Mesenchymal stem cell (in vitro differentiated cells and primary cell): ENCODE results near the gene PDS5A.

Experiments used
- DNase-seq: peaks from one replicate; pipeline ENCODE4 v3.0.0-alpha.2; 2013
- H2AFZ ChIP-seq: one replicate; pipeline ENCODE4 v1.6.1; 2013; ENCODE audit warnings: low read depth, mild to moderate bottlenecking, control low read depth, inconsistent platforms, low read length, moderate library complexity
- H2AK5ac ChIP-seq: 2 replicates; pipeline ENCODE4 v1.6.1; 2013; ENCODE audit warnings: low read length, moderate library complexity, mild to moderate bottlenecking, inconsistent platforms; ENCODE audit not compliant: severe bottlenecking
- H2BK120ac ChIP-seq: one replicate; pipeline ENCODE4 v1.6.1; 2013; ENCODE audit warnings: low read depth, mild to moderate bottlenecking, inconsistent platforms, low read length, moderate library complexity
- H2BK12ac ChIP-seq, 2 experiments: one replicate each; pipeline ENCODE4 v1.6.1; 2013; ENCODE audit warnings: inconsistent platforms in 2 of 2, low read length in 2 of 2, mild to moderate bottlenecking in 2 of 2, moderate library complexity in 2 of 2, control low read depth in 1 of 2
- H2BK15ac ChIP-seq: one replicate; pipeline ENCODE4 v1.6.1; 2013; ENCODE audit warnings: mild to moderate bottlenecking, low read depth, inconsistent platforms; ENCODE audit not compliant: poor library complexity, severe bottlenecking
- H2BK5ac ChIP-seq: 2 replicates; pipeline ENCODE4 v1.6.1; 2013; ENCODE audit warnings: low read depth, mild to moderate bottlenecking, low read length, control low read depth, inconsistent platforms; ENCODE audit not compliant: poor library complexity, severe bottlenecking
- H3K14ac ChIP-seq, 2 experiments: one replicate each; pipeline ENCODE4 v1.6.1; 2013; ENCODE audit warnings: inconsistent platforms in 2 of 2, low read length in 2 of 2, control low read depth in 1 of 2, mild to moderate bottlenecking in 1 of 2, moderate library complexity in 1 of 2
- H3K18ac ChIP-seq, 2 experiments: one replicate each; pipeline ENCODE4 v1.6.1; 2013; ENCODE audit warnings: inconsistent platforms in 2 of 2, low read length in 2 of 2, control low read depth in 1 of 2, low read depth in 1 of 2, mild to moderate bottlenecking in 1 of 2
- H3K23ac ChIP-seq, 2 experiments: one replicate each; pipeline ENCODE4 v1.6.1; 2013; ENCODE audit warnings: inconsistent platforms in 2 of 2, low read length in 2 of 2, mild to moderate bottlenecking in 2 of 2, moderate library complexity in 2 of 2, control low read depth in 1 of 2
- H3K27ac ChIP-seq: 2 replicates; pipeline ENCODE4 v1.5.1; 2013; ENCODE audit warnings: mild to moderate bottlenecking, moderate library complexity, low read length, control low read depth, inconsistent platforms; ENCODE audit not compliant: poor library complexity, severe bottlenecking
- H3K27me3 ChIP-seq, 2 experiments: 2 replicates each; pipeline versions ENCODE4 v1.6.1 to v1.7.0; 2013; ENCODE audit warnings: low read length in 2 of 2, mild to moderate bottlenecking in 2 of 2, moderate library complexity in 2 of 2, control low read depth in 1 of 2, inconsistent platforms in 1 of 2; ENCODE audit not compliant: control insufficient read depth in 1 of 2, insufficient read depth in 1 of 2
- H3K36me3 ChIP-seq, 2 experiments: 2 replicates each; pipeline versions ENCODE4 v1.6.1 to v1.7.0; 2013; ENCODE audit warnings: low read length in 2 of 2, control low read depth in 1 of 2, inconsistent platforms in 1 of 2, low read depth in 1 of 2, mild to moderate bottlenecking in 1 of 2; ENCODE audit not compliant: insufficient read depth in 2 of 2, control insufficient read depth in 1 of 2
- H3K4ac ChIP-seq, 2 experiments: one replicate each; pipeline ENCODE4 v1.6.1; 2013; ENCODE audit warnings: inconsistent platforms in 2 of 2, low read length in 2 of 2, mild to moderate bottlenecking in 2 of 2, moderate library complexity in 2 of 2, control low read depth in 1 of 2, low read depth in 1 of 2
- H3K4me1 ChIP-seq: 2 replicates; pipeline ENCODE4 v1.6.1; 2013; ENCODE audit warnings: low read depth, low read length, control low read depth; ENCODE audit not compliant: control insufficient read depth, insufficient read depth
- H3K4me2 ChIP-seq: 2 replicates; pipeline ENCODE4 v1.6.1; 2013; ENCODE audit warnings: low read length, mild to moderate bottlenecking, inconsistent platforms; ENCODE audit not compliant: poor library complexity, severe bottlenecking
- H3K4me3 ChIP-seq, 2 experiments: 2 replicates each; pipeline versions ENCODE4 v1.5.1 to v1.7.0; 2013; ENCODE audit warnings: low read length in 2 of 2, mild to moderate bottlenecking in 2 of 2, control low read depth in 1 of 2, low read depth in 1 of 2; ENCODE audit not compliant: insufficient read depth in 1 of 2
- H3K79me1 ChIP-seq: replicated peaks from 2 replicates; pipeline ENCODE4 v1.6.1; 2013; ENCODE audit warnings: mild to moderate bottlenecking, control low read depth, low read length, inconsistent platforms; ENCODE audit not compliant: poor library complexity, severe bottlenecking
- H3K9ac ChIP-seq: 2 replicates; pipeline ENCODE4 v1.7.0; 2013; ENCODE audit warnings: mild to moderate bottlenecking, low read length, moderate library complexity
- H3K9me3 ChIP-seq: 2 replicates; pipeline ENCODE4 v1.7.0; 2013; ENCODE audit warnings: mild to moderate bottlenecking, low read length; ENCODE audit not compliant: control insufficient read depth
- H4K8ac ChIP-seq: one replicate; pipeline ENCODE4 v1.6.1; 2013; ENCODE audit warnings: inconsistent platforms, mild to moderate bottlenecking, low read length, moderate library complexity
- H4K91ac ChIP-seq: one replicate; pipeline ENCODE4 v1.6.1; 2013; ENCODE audit warnings: mild to moderate bottlenecking, low read length, inconsistent platforms
- WGBS: methylation state at CpG from one replicate; pipeline ENCODE4 v1.1.7; 2013; ENCODE audit warnings: mixed read lengths; 5-methylcytosine and 5-hydroxymethylcytosine counted together

Gene PDS5A

GRCh38 chr4:40016007-40016406 is 38.3 kb upstream of the PDS5A start:
- H3K9ac ChIP-seq = no peak overlapping the region
- no peak overlapping the region for H4K91ac ChIP-seq
- H3K27ac ChIP-seq = no peak overlapping the region
- no peak overlapping the region for H3K4ac ChIP-seq
- no peaks in the 10 kb centered on the region for H3K9me3 ChIP-seq
- H3K23ac ChIP-seq = no peak overlapping the region
- H3K36me3 ChIP-seq = no peaks in the 10 kb centered on the region
- H2BK15ac ChIP-seq = no peak overlapping the region
- H2BK12ac ChIP-seq = no peak overlapping the region
- H2BK120ac ChIP-seq = no peak overlapping the region
- no peak overlapping the region for H3K4me3 ChIP-seq
- H2AFZ ChIP-seq = no peak overlapping the region
- WGBS = 83% methylated on average over 1 of the region's 2 CpGs
- H3K18ac ChIP-seq = no peak overlapping the region
- no peak overlapping the region for H3K14ac ChIP-seq
- H3K79me1 ChIP-seq = no peaks in the 10 kb centered on the region
- DNase-seq = no peak
- H2AK5ac ChIP-seq = no peak overlapping the region
- no peak overlapping the region for H2BK5ac ChIP-seq
- H3K4me1 ChIP-seq = no peaks in the 10 kb centered on the region
- H3K4me2 ChIP-seq = no peak overlapping the region
- no peak overlapping the region for H4K8ac ChIP-seq
- no peaks in the 10 kb centered on the region for H3K27me3 ChIP-seq

- H3K79me1 ChIP-seq = no peaks in the 10 kb centered on the region
- no peak overlapping the region for H4K91ac ChIP-seq
- no peaks in the 10 kb centered on the region for H3K9me3 ChIP-seq
- peak; percentile 48 for DNase-seq
- H3K18ac ChIP-seq = no peak overlapping the region
- H3K36me3 ChIP-seq = no peaks in the 10 kb centered on the region
- WGBS = 67% methylated on average over 1 of the region's 1 CpG
- no peak overlapping the region for H2AK5ac ChIP-seq
- no peaks in the 10 kb centered on the region for H3K27me3 ChIP-seq
- H3K9ac ChIP-seq = no peak overlapping the region
- H3K27ac ChIP-seq = no peak overlapping the region
- no peak overlapping the region for H3K23ac ChIP-seq
- no peak overlapping the region for H2BK15ac ChIP-seq
- H2BK5ac ChIP-seq = no peak overlapping the region
- no peak overlapping the region for H2AFZ ChIP-seq
- peaks cover 2% of the 10 kb centered on the region for H3K4me1 ChIP-seq
- no peak overlapping the region for H2BK120ac ChIP-seq
- H3K4me3 ChIP-seq = no peak overlapping the region
- H3K14ac ChIP-seq = no peak overlapping the region
- H3K4me2 ChIP-seq = no peak overlapping the region
- H3K4ac ChIP-seq = no peak overlapping the region
- H4K8ac ChIP-seq = no peak overlapping the region
- H2BK12ac ChIP-seq = no peak overlapping the region
These were observed 26.3 kb upstream of the PDS5A start for GRCh38 chr4:40003986-40004385.

- H3K18ac ChIP-seq = no peak overlapping the region
- H3K9me3 ChIP-seq = no peaks in the 10 kb centered on the region
- H3K4ac ChIP-seq = no peak overlapping the region
- H3K9ac ChIP-seq = no peak overlapping the region
- no peak overlapping the region for H2BK12ac ChIP-seq
- no peak overlapping the region for H2BK120ac ChIP-seq
- no peak overlapping the region for H4K8ac ChIP-seq
- H3K23ac ChIP-seq = no peak overlapping the region
- H3K4me2 ChIP-seq = no peak overlapping the region
- 100% methylated on average over 1 of the region's 6 CpGs for WGBS
- H2AK5ac ChIP-seq = no peak overlapping the region
- H3K79me1 ChIP-seq = no peaks in the 10 kb centered on the region
- H3K4me3 ChIP-seq = no peak overlapping the region
- H3K14ac ChIP-seq = no peak overlapping the region
- no peaks in the 10 kb centered on the region for H3K27me3 ChIP-seq
- no peak overlapping the region for H4K91ac ChIP-seq
- H2BK5ac ChIP-seq = no peak overlapping the region
- no peak overlapping the region for H2AFZ ChIP-seq
- no peaks in the 10 kb centered on the region for H3K36me3 ChIP-seq
- H2BK15ac ChIP-seq = no peak overlapping the region
- no peak overlapping the region for H3K27ac ChIP-seq
- peaks cover 3% of the 10 kb centered on the region for H3K4me1 ChIP-seq
- no peak for DNase-seq
These were observed 23.0 kb upstream of the PDS5A start for GRCh38 chr4:40000711-40001110.

GRCh38 chr4:39998659-39999345 is 21.1 kb upstream of the PDS5A start:
- Histone ChIP-seq H3K36me3 (no peaks in the 10 kb centered on the region), H2AK5ac (no peak overlapping the region), H3K4me2 (no peak overlapping the region), H2BK5ac (no peak overlapping the region), H3K9me3 (no peaks in the 10 kb centered on the region), H2BK12ac (no peak overlapping the region), H3K27me3 (no peaks in the 10 kb centered on the region), H4K8ac (peak overlapping the region; percentile 13), H2BK15ac (no peak overlapping the region), H3K9ac (no peak overlapping the region), H3K18ac (no peak overlapping the region), H2AFZ (no peak overlapping the region), H4K91ac (no peak overlapping the region), H3K23ac (no peak overlapping the region), H3K79me1 (no peaks in the 10 kb centered on the region), H3K14ac (no peak overlapping the region), H3K4me1 (peaks cover 3% of the 10 kb centered on the region), H3K27ac (peak overlapping the region; percentile 79), H3K4ac (no peak overlapping the region), H2BK120ac (no peak overlapping the region), H3K4me3 (no peak overlapping the region)
- DNase-seq = no peak
- WGBS = 99% methylated on average over 7 of the region's 8 CpGs
